Measurements from ENCODE around the gene NCKAP5.

Gene NCKAP5

DNA sequence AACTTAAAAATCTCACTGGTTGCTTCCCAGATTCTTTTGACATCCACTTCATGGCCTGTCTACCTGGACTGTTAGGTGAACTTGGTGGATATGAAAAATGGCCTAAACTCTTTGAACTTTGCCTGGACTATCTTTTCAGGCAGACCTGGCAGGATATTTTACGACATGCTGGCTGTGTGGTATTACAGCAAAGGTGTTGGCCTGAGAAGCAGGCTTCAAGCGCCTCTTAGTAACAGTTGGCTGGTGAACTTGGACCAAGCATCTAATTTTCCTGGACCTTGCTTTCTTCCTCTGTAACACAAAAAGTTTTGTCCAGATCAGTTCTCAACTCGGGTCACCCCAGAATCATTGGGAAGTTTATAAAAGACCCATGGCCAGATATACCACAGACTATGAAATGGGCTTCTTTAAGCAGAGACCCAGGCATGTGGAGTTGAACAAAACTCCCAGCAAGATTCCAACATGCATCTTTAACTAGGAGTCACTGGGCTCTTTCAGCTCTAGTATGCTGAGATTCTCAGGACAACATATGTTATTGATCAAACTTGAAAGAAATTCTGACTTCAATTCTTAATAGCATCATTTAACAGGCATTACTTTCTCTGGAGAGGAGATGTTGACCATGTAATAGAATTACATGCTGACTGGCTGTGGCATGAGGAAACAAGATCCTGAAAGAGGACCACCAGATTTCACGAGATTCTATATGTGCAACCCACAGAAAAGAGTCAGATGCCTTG lies 902.7 kb downstream of the NCKAP5 start:
- FAIRE-seq (no peak), DNase-seq (ENCODE audit: insufficient read length) (no peak)
- no peak for TF ChIP-seq TAF1 (IDR thresholded peaks at IDR 0.05; ENCODE audit: borderline replicate concordance, low read depth, low read length)
- no peak for TF ChIP-seq POLR2AphosphoS5 (IDR thresholded peaks at IDR 0.05; ENCODE audit: low read depth, low read length)
- no peak for TF ChIP-seq POLR2A (IDR thresholded peaks at IDR 0.05; ENCODE audit: low read depth, low read length)

GRCh38 chr2:132664096-132664495 lies 904.2 kb downstream of the NCKAP5 start:
- no peak for TF ChIP-seq POLR2AphosphoS5 (IDR thresholded peaks at IDR 0.05; ENCODE audit: low read depth, low read length)
- no peak for TF ChIP-seq TAF1 (IDR thresholded peaks at IDR 0.05; ENCODE audit: borderline replicate concordance, low read depth, low read length)
- no peak for TF ChIP-seq POLR2A (IDR thresholded peaks at IDR 0.05; ENCODE audit: low read depth, low read length)
- no peak for FAIRE-seq

DNA sequence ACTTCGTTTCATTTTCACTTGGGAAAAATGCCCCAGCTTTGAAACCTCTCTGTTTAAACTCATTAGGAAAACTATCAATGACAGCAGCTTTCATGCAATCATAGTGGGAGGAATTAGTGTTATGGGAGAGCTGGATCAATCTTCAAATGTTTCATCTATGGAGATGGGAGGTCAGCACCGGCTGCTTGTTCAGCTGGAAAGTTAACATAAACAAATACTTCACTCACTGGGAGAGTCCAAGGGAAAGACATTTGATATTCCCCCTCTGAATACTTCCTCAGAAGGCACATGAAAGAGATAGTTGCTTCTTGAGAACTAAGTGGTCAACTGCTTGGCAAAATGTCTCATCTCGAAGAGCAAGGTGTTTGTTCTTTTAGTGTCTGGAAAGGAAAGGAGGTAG lies 905.5 kb downstream of the NCKAP5 start:
- FAIRE-seq: no peak
- no peak for TF ChIP-seq TAF1 (IDR thresholded peaks at IDR 0.05; ENCODE audit: borderline replicate concordance, low read depth, low read length)
- TF ChIP-seq POLR2AphosphoS5 (IDR thresholded peaks at IDR 0.05; ENCODE audit: low read depth, low read length): no peak
- TF ChIP-seq POLR2A (IDR thresholded peaks at IDR 0.05; ENCODE audit: low read depth, low read length): no peak
- DNase-seq (ENCODE audit: insufficient read length): no peak

More at GRCh38 chr2:132664096-132664495, 904.2 kb downstream of the NCKAP5 start:
- no peak for DNase-seq (ENCODE audit: insufficient read length)

GRCh38 chr2:132659331-132659730 lies 908.9 kb downstream of the NCKAP5 start:
- DNase-seq (ENCODE audit: insufficient read length) (no peak), FAIRE-seq (no peak)
- TF ChIP-seq POLR2AphosphoS5 (IDR thresholded peaks at IDR 0.05; ENCODE audit: low read depth, low read length) (no peak), TAF1 (IDR thresholded peaks at IDR 0.05; ENCODE audit: borderline replicate concordance, low read depth, low read length) (no peak), POLR2A (IDR thresholded peaks at IDR 0.05; ENCODE audit: low read depth, low read length) (no peak)

DNA sequence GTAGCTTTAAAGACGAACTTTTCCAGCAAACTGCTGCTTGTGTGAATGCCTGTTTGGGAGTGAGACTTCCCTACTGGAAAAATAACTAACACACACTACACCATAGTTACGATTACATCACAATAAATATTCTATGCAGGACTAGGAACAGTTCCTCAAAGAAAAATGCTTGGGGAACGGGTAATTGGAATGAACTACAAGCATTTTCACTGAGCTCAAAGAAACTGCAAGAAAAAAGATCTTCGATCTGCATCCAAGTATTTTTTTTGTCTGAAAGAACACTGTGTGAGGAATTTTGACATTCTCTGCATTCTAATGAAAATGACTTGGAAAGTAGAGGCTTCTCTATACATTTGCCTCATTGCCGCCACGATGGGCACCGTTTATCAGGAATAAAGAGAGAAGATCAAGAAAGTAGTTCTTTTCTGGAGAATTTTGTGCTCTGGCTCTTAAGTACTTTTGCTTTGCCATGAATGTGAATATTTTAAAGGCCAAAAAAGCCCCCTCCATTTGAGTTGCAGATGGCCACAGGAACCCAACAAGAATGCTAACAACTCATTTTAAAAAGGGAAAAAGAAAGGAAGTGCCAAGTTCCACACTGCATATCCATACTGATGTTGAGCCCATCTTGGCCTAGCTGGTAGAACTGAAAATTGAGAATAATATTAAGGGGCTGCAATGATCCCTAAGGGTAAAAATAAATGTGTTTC lies 911.8 kb downstream of the NCKAP5 start:
- FAIRE-seq (no peak), DNase-seq (ENCODE audit: insufficient read length) (no peak)
- no peak for TF ChIP-seq POLR2AphosphoS5 (IDR thresholded peaks at IDR 0.05; ENCODE audit: low read depth, low read length)
- no peak for TF ChIP-seq POLR2A (IDR thresholded peaks at IDR 0.05; ENCODE audit: low read depth, low read length)
- no peak for TF ChIP-seq TAF1 (IDR thresholded peaks at IDR 0.05; ENCODE audit: borderline replicate concordance, low read depth, low read length)

- no peak for DNase-seq (ENCODE audit: insufficient read length)
- TF ChIP-seq POLR2A (IDR thresholded peaks at IDR 0.05; ENCODE audit: low read depth, low read length) (no peak), TAF1 (IDR thresholded peaks at IDR 0.05; ENCODE audit: borderline replicate concordance, low read depth, low read length) (no peak), POLR2AphosphoS5 (IDR thresholded peaks at IDR 0.05; ENCODE audit: low read depth, low read length) (no peak)
- no peak for FAIRE-seq
These were observed 913.3 kb downstream of the NCKAP5 start for GRCh38 chr2:132654968-132655367.

GRCh38 chr2:132654335-132654734 lies 913.9 kb downstream of the NCKAP5 start:
- no peak for TF ChIP-seq TAF1 (IDR thresholded peaks at IDR 0.05; ENCODE audit: borderline replicate concordance, low read depth, low read length)
- no peak for TF ChIP-seq POLR2A (IDR thresholded peaks at IDR 0.05; ENCODE audit: low read depth, low read length)
- TF ChIP-seq POLR2AphosphoS5 (IDR thresholded peaks at IDR 0.05; ENCODE audit: low read depth, low read length): no peak
- no peak for DNase-seq (ENCODE audit: insufficient read length)
- no peak for FAIRE-seq

DNA sequence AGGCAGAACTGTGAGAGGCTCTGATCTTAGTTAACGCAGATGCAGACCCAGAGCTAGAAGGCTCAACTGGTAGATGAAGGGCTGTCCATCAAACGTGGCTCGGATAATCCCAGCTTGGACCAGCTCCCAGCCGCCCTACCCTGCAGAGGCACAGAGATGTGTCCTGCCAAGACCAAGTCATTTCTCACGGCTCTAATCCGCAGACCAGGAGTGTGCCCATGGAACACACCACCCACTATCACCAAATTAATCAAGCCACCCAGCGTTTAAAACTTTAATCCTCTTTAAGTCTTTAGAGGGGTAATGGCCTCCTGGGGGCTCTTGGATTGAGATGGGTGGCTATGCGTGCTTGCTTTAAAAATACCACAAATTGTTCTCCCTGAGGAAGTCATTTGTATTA lies 915.8 kb downstream of the NCKAP5 start:
- DNase-seq (ENCODE audit: insufficient read length) (no peak), FAIRE-seq (no peak)
- TF ChIP-seq POLR2A (IDR thresholded peaks at IDR 0.05; ENCODE audit: low read depth, low read length): no peak
- no peak for TF ChIP-seq POLR2AphosphoS5 (IDR thresholded peaks at IDR 0.05; ENCODE audit: low read depth, low read length)
- no peak for TF ChIP-seq TAF1 (IDR thresholded peaks at IDR 0.05; ENCODE audit: borderline replicate concordance, low read depth, low read length)

DNA sequence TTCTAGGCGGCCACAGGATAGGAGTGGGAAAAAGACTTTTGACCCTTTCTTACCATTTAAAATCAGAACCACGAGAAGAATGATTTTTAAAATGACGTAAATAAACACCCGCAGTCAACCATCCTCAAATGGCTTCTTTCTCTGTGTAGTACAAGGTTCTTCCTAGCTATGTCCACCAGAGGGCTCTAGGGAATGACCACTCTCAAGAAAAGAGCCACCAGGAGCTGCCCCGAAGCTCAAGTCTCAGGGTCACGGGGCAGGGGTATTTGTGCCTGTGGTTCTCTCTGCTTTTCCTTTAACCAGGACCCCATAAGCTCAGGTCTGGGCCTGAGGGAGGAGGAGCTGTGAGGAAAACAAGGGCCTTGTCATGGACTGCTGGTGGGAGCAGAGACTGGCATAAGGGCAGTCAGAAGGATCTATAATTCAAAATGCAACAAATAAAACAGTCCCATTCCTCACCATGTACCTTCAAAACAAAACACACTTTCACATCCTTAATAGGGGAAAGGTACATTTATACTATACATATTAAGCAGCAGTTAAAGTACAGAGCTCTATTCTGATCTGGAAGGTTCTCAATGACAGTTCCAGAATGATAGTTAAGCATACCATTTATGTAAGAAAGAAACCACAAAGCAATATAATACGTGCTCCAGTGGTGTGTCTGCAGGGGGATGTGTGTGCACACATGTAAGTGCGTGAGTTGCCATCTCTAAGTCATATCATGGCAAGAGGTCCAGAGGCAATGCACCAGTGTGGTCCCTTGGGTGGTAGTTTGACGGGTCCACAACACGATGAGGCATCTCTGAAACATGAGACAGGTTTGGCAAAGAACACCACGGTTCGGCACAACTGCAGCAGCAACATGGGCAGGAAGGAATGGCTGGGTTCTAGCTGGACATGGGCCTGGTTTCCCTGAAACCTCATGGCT lies 916.9 kb downstream of the NCKAP5 start:
- FAIRE-seq (no peak), DNase-seq (ENCODE audit: insufficient read length) (no peak)
- TF ChIP-seq POLR2AphosphoS5 (IDR thresholded peaks at IDR 0.05; ENCODE audit: low read depth, low read length) (no peak), POLR2A (IDR thresholded peaks at IDR 0.05; ENCODE audit: low read depth, low read length) (no peak), TAF1 (IDR thresholded peaks at IDR 0.05; ENCODE audit: borderline replicate concordance, low read depth, low read length) (no peak)

DNA sequence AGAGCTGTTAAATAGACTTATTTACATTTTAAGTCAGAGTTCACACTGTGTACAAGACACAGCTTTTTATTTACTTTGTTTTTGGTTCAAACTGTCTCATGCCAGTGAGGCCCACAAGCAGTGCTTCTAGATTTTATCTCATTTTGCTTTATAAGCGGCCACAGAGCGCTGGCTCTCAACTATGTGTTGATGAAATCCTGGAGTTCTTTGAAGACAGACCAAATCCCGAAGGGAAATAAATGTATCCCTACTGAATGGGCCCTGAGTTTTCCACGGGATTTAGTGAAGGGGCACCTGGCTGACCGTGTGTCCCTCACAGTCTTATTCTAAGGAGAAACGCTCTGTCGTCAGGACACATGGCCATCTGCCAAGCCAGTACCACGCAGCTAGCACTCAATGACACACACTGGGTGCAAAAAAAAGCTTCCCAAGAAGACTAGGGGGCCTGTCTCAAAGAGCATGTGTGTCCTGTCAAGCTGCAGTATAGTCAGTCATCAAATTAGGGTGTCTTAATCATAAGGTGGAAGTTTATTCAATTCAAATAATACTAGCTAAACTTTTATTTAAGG lies 921.6 kb downstream of the NCKAP5 start:
- no peak for FAIRE-seq
- no peak for TF ChIP-seq TAF1 (IDR thresholded peaks at IDR 0.05; ENCODE audit: borderline replicate concordance, low read depth, low read length)
- no peak for TF ChIP-seq POLR2AphosphoS5 (IDR thresholded peaks at IDR 0.05; ENCODE audit: low read depth, low read length)
- TF ChIP-seq POLR2A (IDR thresholded peaks at IDR 0.05; ENCODE audit: low read depth, low read length): no peak
- DNase-seq (ENCODE audit: insufficient read length): no peak

Data from GM12892 (cell line).